HuH-7 (cell line): ENCODE data around the gene PKN1.
A peak's percentile ranks its signal among the peaks of the same experiment; 100 is the strongest.

Experiments
- DNase-seq: peaks from one replicate; pipeline ENCODE4 v3.0.0; 2011; ENCODE audit warnings: low spot score

Gene PKN1

DNA sequence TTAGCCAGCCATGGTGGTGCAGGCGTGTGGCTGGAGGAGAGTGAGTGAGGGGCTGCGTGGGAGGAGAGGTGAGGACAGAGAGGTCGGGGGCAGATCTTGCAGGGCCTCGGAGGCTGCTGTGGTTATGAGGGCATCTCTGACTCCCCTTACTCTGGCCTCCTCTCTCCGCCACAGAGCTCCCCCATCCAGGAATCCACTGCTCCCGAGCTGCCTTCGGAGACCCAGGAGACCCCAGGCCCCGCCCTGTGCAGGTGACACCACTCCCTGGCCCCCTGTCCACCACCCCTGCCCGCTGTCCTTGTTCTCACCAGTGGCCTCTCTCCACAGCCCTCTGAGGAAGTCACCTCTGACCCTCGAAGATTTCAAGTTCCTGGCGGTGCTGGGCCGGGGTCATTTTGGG lies 34.3 kb downstream of the PKN1 start:
- DNase-seq, result no peak

DNA sequence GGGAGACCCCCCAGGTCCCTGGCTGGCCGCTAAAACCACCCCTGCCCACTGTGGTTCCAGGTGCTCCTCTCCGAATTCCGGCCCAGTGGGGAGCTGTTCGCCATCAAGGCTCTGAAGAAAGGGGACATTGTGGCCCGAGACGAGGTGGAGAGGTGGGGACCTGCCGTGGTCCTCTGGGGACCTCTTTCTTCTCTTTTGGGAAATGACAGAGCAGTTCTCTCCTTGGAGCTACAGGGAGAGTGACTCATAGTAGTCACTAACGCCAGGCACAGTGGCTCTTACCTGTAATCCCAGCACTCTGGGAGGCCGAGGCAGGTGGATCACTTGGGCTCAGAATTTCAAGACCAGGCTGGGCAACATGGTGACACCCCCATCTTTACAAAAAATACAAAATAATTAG lies 34.7 kb downstream of the PKN1 start:
- no peak for DNase-seq

DNA sequence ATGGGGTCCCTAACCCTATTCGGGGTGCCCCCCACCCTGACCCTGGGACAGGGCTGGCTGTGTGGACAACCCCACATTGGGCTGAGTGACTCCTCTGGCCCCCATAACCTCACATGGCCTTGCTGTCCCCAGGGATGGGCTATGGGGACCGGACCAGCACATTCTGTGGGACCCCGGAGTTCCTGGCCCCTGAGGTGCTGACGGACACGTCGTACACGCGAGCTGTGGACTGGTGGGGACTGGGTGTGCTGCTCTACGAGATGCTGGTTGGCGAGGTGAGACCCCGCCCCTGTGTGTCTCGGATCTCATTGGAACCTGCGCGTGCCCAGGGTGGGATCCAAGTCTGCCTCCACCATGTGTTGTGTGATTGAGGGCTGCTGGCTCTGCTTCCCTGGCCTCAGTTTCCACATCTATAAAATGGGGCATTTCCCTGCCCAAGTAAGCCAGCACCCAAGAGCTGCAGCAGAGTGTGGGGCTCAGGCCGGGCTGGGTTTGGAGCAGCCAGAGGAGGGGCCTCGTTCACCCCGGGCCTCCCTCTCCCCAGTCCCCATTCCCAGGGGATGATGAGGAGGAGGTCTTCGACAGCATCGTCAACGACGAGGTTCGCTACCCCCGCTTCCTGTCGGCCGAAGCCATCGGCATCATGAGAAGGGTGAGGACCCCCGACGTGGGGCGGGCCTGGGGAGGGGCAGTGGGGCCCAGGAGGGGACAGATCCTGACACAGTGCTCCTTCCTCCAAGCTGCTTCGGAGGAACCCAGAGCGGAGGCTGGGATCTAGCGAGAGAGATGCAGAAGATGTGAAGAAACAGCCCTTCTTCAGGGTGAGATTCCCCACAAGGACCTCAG lies 37.1 kb downstream of the PKN1 start:
- DNase-seq, result no peak

DNA sequence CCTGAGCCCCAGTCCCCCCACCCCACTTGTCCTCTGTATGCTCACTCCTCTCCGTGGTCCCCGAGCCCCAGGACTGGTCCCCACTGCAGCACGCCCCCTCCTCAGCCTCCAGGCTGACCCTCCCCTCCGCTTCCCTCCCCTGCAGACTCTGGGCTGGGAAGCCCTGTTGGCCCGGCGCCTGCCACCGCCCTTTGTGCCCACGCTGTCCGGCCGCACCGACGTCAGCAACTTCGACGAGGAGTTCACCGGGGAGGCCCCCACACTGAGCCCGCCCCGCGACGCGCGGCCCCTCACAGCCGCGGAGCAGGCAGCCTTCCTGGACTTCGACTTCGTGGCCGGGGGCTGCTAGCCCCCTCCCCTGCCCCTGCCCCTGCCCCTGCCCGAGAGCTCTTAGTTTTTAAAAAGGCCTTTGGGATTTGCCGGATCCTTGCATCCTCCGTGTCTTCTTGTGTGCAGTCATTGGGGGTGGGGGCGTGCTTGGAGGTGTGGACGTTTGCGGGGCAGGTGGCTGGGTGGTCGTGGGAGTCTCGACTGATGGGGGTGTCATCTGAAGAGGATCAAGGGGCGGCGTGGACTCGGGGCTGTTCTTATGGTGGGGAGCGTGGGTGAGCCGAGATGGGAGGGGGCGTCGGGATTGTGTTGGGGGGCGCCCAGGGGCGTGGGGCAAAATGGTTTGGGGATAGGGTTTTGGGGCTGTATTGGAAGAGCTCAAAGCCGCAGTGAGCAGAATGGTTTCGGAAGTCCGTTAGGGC lies 38.5 kb downstream of the PKN1 start:
- no peak for DNase-seq

DNA sequence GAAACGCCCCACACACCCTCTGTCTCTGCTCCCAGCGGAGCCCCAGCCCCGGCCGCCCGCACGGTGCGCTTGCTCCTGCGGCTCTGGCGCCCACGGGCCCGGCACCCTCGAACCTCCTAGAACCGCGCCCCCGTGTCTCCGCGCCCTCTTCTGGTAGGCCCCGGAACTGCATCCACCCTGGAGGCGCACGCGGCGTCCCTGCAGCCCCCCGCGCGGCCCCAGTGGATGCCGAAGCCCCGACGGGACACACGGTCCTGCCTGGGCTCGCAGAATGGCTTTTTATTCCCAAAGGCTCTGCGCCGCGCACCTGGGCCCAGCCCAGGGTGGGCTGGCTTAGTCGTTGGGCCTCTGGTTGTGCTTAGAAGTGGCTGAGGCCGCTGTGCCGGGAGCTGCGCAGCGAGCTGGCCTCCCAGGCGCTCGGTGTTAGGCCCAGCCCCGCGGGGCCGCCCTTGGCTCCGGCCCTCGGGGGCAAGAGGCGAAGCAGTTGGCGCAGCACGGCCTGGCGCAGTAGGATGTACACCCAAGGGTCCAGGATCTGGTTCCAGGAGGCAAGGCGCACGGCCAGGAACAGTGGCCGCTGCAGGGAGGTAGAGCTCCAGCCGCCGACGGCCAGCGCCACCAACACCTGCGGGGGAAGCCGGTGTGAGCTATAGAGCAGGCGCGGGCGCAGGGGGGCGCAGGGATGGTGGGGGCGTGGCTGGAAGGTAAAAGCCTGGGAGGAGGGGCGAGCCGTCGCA lies 39.3 kb downstream of the PKN1 start:
- peak; percentile 82 for DNase-seq

DNA sequence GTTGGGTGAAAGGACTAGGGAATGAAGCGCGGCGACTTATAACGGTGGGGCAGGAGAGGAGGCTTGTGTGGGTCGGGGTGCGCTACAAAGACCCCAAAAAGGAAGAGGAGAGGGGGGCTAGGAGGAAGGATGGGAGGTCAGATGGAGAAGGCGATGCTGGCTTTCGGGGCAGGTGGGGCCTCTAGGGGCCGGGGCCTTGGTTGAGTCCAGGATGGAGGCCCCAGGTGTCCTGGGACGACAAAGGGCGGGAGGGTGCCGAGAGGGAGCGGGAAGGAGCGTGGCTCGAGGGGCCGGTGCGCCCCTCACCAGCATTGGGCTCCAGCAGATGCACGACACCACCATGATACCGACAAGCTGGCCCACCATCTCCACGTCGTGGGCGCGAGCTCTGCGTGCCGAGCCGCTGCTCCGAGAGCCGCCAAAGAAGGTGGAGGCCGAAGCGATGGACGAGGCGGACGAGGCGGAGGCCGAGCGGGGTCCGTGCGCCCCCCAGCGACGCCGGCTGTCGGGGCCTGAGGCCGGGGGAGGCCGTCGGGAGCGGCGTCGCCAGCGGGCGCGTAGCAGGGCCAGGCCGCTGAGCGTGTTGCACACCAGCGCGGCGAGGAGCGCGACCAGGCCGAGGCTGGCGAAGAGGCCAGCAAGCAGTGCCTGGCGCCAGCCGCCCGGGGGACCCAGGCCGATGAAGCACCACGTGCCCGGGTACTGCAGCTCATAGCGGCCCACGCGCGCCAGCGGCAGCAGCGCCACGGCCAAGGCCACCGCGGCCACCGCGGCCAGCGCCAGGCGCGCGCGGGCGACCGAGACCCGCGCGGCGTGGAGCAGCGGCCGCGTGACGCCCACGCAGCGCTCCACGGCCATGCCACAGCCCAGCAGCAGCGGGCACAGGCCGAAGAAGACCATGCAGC lies 40.2 kb downstream of the PKN1 start:
- DNase-seq, result no peak

DNA sequence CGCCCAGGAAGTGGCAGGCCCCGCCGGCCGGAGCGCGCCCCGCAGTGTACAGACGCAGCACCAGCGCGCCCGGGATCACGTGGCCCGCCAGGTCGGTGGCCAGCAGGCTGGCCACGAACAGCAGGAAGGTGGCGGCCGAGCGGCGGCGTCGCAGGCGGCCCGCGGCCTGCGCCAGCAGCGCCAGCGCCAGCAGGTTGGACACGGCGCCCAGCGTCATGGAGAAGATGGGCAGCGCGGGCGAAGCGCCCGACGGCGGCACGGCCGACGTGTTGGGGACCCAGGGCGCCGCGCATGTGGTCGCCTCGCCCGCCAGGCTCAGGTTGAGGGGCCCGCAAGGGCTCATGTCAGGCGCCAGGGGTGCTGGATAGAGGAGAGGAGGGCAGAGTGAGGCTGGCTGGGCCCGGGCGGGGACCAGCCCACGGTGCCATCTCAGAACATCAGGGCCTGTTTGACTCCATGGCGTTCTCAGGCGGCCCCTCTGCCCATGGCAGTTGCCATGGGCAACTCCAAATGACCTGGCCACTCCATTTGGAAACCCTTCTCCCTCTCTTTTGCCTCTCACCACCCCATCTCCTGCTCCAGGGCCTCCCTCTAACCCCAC lies 41.0 kb downstream of the PKN1 start:
- DNase-seq, result no peak

DNA sequence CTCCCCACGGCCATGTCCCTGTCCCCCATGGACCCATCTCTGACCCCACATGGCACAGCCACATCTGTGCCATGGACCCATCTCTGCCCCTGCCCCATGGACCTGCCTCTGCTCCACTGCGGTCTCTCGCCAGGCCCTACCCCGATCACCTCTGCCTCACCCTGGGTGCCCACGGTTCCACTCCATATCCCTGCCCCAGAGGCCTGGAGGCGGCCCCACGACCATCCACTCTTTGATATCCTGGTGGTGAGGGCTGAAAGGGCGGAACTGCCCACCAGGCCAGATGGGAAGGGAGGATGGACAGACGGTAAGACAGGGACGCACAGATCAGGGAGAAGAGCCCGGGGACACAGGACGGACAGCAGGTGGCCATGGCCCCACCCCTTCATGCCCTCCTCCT lies 41.7 kb downstream of the PKN1 start:
- no peak for DNase-seq

DNA sequence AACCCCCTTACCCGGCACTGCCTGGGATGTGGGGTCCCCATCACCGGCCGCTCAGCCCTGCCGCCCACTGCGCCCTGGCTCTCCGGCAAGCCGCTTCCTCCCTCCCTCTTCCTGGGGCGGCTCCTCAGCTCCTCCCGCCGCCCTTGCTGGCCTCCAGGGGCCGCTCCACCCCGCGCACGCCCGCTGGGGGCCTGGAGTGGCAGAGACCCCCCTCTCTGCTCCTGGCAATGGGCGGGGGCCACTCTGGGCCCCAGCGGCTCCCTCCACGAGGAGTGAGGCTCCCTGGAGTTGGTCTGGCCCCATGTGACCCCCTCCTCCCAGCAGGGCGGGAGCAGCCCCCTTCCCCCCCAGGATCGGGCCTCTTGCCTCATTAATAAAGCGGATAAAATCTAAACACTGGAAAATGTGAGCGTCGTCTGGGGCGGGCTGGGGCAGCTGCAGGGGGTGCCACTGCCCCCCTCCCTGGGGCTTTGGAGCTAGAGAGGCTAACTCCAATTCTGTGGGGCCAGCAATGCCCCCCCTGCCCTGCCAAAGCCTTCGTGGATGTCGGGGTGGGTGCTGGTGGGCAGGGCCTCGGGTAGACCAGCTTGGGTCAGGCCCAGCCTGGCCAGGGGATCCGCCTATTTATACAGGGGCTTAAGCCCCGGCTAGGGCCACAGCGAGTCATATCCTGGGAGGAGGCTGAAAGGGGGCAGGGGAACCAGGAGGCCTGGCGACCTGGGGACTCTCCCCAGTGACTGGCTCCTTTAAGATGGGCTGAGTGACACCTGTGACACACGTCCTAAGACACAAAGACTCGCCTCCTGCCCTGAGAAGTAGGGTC lies 42.4 kb downstream of the PKN1 start, which contains the start of gene PTGER1:
Gene PTGER1 (minus strand): TSS at position 104 of the 823 bp plus-strand sequence. CDS start 1,034 bp downstream, outside the sequence.
- no peak for DNase-seq

DNA sequence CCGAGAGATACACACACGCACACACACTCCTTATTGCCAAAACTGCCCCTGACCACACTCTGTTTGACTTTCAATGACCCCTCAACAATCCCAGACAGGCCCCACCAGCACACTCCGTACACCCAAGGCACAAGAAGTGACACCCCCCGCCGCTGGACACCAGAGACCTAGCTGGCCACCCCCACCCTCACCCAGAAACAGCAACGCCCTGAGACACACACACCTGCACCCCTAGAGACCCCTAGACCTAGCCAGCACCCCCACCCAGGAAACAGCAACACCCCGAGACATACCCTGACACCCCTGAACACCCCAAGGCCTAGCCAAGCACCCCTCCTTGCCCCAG lies 43.2 kb downstream of the PKN1 start:
- no peak for DNase-seq

DNA sequence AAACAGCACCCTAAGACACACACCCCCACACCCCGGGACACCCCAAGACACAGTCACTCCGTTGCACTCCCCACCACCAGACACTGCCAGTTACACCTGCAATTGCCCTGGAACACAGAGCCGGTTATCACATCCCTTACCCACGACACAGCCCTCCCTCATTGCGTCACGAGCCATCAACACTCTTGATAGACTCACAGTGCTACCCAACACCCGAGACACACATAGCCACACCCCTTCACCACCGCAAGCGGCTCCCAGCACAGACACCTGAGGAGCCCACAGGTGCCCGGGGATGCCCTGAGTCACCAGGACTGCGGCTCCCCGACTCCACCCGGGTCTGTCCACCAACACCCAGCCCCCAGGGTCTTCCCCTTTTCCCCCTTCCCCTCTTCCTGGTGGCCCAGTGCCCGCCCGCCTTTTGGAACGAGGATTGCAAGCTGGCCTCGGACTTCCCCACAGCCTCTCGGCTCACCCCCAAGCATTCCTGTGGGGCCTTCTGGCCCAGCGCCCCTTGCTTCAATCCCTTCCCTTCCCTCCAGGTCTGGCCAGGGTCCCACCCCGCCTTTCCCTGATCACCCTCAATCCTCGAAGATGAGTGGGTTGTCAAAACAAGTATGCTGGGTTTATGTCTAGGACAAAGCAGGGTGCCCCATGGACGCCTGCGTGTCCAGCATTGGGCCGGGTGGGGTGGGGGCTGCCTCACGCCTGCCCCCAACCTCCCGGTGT lies 43.7 kb downstream of the PKN1 start:
- peak; percentile 76 for DNase-seq

DNA sequence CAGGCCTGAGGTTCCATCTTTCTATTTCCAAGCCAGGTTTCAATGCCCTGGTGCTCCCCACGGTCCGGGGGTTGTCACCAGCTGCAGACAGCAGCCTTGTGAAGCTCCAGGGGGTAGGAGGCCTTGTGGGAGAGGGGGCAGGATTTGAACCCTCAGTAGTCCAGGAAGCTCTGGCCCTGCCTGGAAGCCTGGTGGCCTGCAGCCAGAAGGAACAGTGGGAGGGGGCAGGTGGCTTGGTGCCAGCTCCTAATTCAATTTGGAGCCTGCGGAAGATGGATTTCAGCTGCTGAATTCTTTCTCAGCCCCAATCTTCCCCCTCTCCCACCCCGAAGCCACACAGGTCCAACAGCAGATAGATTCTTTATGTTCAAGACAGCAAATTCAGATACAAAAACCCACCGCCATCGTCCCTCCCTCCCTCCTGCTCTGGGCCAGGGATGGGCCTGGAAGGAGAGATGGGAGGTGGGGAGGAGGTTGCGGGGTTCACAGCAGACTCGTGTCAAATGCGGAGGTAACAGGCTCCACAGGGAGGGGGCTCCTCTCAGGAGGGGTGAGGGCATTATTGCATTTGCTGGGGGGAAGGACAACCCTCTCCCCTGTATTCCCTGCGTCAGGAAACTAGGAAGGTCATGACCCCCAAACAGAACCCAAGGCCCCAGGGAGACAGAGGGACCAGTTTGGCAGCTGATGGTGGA lies 44.5 kb downstream of the PKN1 start:
- DNase-seq, result no peak

DNA sequence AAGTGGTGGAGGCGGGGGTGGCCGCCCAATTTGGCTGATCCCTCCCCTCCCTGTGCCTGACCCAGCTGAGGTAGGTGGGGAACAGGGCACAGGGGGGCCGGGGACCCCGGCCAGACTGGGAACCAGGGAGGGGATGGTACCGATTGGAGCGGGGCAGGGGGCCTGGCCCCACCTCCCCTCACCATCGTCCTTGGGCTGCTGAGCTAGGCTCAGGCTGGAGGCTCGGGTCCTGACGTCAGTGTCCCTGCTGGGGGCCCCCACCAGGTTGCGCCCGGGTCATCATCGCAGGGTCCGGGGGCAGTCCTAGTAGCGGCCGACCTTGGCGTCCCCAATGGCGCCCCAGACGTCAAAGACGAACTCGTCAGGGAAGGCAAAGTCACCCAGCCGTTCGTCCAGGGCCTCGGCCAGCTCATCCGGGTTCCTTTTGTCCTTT lies 45.0 kb downstream of the PKN1 start:
- no peak for DNase-seq

DNA sequence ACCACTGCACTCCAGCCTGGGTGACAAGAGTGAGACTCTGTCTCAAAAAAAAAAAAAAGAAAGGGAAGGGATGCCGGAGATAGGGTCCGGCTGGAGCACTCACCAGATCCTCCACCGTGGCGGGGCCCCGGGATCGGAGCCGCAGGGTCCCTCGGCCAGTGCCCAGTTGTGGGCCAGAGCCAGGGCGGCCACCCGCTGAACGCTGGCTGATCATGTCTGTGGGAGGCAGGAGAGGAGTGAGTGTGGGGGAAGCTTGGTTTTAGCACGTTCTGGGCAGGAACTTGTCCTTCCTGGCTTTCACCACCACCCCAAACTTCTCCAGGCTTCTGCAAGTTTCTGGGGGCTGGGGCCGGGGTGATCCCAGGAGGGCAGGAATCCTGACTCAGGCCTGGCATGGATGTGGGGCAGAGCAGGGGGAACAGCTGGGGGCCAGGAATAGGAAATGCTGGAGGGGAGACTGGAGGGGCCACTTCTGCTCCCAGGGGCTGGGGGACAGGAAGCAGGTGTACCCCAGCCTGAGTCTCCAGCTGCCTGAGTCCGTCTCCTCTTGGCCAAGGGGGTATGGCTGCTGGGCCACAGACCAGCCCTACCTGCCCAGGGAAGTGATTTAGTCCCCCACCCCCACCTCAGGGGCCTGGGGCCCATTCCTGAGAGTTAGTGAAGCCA lies 46.3 kb downstream of the PKN1 start:
- DNase-seq, result no peak

DNA sequence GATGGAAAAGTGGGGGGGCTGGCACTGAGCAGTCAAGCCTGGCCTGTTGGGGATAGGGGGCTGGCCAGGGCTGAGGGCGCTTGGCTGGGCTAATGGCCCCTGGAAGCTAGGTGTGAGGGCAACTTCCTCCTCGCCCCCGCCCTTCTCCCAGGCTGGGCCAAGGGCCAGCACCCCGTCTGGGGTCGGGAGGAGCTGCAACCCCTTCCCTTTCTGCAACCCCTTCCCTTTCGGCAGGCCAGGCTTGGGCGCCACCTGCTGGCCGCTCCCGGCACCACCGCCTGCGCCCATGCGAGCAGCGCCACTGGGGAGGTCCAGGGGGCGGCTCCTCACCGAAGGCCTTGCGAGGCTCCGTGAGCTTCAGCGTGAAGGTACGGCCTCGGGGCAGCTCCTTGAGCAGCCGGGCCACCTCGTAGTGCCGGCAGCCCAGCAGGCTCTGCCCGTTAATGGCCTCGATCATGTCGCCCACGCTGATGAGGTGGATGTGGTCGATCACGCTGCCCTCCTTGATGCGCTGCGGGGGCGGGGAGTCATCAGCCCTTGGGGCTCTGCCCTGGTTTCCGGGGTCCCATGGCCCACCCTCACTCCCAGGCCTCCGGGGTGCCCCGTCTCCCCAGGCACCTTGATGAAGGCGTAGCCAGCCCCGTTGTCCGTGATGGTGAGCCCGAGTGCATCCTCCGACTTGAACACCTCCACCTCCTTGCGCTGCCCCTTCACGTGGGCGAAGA lies 47.0 kb downstream of the PKN1 start:
- peak; percentile 80 for DNase-seq

DNA sequence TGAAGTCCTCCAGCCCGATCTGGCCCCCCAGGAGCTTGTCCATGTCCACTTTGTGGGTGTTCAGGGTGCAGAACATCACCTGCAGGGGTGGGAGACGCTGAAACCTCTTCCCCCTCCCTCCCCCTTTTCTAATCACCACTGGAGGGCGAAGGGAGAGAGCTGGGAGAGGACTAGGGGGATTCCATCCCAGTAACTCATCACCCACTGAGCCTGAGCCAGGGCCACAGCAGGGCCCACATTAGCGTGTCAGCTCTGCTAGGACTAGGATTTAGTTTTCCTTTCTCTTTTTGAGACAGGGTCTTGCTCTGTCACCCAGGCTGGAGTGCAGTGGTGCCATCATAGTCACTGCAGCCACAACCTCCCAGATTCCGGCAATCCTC lies 47.6 kb downstream of the PKN1 start:
- no peak for DNase-seq

DNA sequence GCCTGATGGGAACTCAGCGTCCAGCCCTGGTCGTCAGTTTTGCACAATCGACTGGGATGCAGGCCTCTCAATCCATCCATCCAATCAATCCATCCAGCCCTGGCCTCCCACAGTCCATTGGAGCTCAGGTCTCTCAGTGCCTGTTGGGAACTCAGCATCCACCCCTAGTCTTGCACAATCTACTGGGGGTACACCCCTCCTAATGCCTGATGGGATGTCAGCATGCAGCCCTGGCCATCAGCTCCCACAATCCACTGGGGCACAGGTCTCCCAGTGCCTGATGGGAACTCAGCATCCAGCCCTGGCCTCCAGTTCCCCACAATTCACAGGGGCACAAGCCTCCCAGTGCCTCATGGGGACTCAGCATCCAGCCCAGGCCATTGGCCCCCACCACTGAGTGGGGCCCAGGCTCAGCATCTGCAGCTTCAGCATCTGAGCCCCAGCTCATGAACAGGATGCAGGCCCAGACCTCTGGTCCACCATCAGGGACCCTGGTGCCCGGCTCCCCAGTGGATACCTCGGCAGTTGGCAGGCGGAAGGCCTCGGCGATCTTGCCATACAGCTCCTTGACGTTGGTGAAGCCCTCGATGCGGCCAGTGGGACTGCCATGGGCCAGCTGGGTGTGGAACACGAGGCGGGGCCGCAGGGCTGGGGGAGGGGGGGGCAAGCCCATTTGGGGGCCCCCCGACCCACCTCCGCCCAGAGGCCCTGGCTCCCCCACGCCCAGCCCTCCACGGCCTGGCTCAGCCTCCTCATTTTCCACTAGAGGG lies 49.3 kb downstream of the PKN1 start:
- no peak for DNase-seq
